Measurements from ENCODE around the gene DEF6.

DNA sequence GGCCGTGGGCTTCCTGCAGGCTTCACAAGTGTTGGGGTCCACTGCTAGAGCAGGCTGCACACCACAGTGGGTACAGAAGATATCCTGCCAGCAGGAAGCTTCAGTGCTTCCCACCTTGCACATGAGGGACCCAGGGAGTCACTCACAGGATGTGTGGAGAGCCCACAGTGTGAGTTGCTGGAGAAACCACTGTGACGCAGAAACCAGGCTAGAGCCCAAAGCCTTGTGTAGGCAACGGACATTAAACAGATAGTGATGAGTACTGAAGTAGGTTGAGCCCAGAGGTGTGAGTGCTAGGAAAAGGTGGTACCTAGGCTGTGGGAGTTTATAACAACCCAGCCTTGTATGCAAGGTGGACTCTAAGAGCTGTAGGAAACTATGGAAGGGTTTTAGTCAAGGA is 18.9 kb upstream of the DEF6 start:
- TF ChIP-seq SP1 (IDR thresholded peaks at IDR 0.05; ENCODE audit: low read depth, low read length) (no peak), CBX5 (IDR thresholded peaks at IDR 0.05; ENCODE audit: low read depth, low read length) (no peak), BRCA1 (IDR thresholded peaks at IDR 0.05; ENCODE audit: low read depth, low read length) (no peak), SAP30 (IDR thresholded peaks at IDR 0.05; ENCODE audit: insufficient read depth, insufficient replicate concordance, low read length) (no peak)
- TF ChIP-seq, protein P1, sequence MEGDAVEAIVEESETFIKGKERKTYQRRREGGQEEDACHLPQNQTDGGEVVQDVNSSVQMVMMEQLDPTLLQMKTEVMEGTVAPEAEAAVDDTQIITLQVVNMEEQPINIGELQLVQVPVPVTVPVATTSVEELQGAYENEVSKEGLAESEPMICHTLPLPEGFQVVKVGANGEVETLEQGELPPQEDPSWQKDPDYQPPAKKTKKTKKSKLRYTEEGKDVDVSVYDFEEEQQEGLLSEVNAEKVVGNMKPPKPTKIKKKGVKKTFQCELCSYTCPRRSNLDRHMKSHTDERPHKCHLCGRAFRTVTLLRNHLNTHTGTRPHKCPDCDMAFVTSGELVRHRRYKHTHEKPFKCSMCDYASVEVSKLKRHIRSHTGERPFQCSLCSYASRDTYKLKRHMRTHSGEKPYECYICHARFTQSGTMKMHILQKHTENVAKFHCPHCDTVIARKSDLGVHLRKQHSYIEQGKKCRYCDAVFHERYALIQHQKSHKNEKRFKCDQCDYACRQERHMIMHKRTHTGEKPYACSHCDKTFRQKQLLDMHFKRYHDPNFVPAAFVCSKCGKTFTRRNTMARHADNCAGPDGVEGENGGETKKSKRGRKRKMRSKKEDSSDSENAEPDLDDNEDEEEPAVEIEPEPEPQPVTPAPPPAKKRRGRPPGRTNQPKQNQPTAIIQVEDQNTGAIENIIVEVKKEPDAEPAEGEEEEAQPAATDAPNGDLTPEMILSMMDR (IDR thresholded peaks at IDR 0.05; ENCODE audit: control extremely low read depth in 1 of 3, insufficient read depth in 1 of 3, low read depth in 1 of 3, low read length in 3 of 3) = no peak
